ENCODE results near the gene SCAF1.

GRCh38 chr19:49597703-49597974 lies 44.4 kb upstream of the SCAF1 start:
- no peak for TF ChIP-seq REST (IDR thresholded peaks at IDR 0.05; ENCODE audit: borderline replicate concordance)
- TF ChIP-seq CTCF (IDR thresholded peaks at IDR 0.05; ENCODE audit: poor library complexity, severe bottlenecking) = no peak
- no peak for TF ChIP-seq POLR2AphosphoS5 (IDR thresholded peaks at IDR 0.05)
- TF ChIP-seq EZH2 (IDR thresholded peaks at IDR 0.05; ENCODE audit: borderline replicate concordance, insufficient read depth, low read length, poor library complexity, severe bottlenecking) = no peak
- TF ChIP-seq EP300 (conservative IDR thresholded peaks at IDR 0.05; ENCODE audit: poor library complexity, severe bottlenecking) = no peak
- no peak for TF ChIP-seq TAF1 (IDR thresholded peaks at IDR 0.05; ENCODE audit: low read depth)
- TF ChIP-seq SMC3 (conservative IDR thresholded peaks at IDR 0.05; ENCODE audit: poor library complexity) = no peak
- no peak for TF ChIP-seq MXI1 (conservative IDR thresholded peaks at IDR 0.05; ENCODE audit: poor library complexity, severe bottlenecking)
